Measurements from ENCODE around the gene GPR37. TPM values are rescaled to one million over a fixed set of nuclear protein-coding genes. Genes with fewer than 3 reads are reported as not detected.

Gene GPR37
- total RNA-seq: 1.5 and 2.0 TPM in 2 replicates

GRCh38 chr7:124765401-124766352 is at the start of gene GPR37:
Gene GPR37 (minus strand): TSS chr7:124765792. CDS start chr7:124764976, 816 bp downstream.

Other genes with a start within 250 kb of the GPR37 start
- 37.7 and 37.8 TPM in 2 replicates for gene POT1, start 164.0 kb upstream of the GPR37 start, total RNA-seq